Left ventricle myocardium superior (tissue), 1 donor: ENCODE data around the gene CYTH1. TPM values are rescaled to one million over a fixed set of nuclear protein-coding genes. Genes with fewer than 3 reads are reported as not detected.

Experiments
- ATAC-seq: fragments of 200-7000 bp; cut with Tn5 transposase; one replicate; pipeline ENCODE4 v1.9.1; 2020; ENCODE audit warnings: mild to moderate bottlenecking, moderate library complexity
- DNase-seq: peaks from one replicate; pipeline ENCODE4 v3.0.0-alpha.2; 2020
- intact Hi-C: fragments of 100-400 bp; cut with micrococcal nuclease; formaldehyde crosslinking; loops from one replicate; pipeline ENCODE4 v1.11.0; 2022
- total RNA-seq: library from RNA; stranded (reverse); fragmentation: NEBNext Ultra II Directional; extraction: Animal tissue kit (Norgen Biotek cat#: 25700); gene quantifications from one replicate; pipeline ENCODE4 v1.2.1, GENCODE V29; 2021
- donor health status: DM: no; HTN: yes; CAD: no; lungs with severe emphysema.

Gene CYTH1
- total RNA-seq, 1 donor from 2014 or later: 38.0 TPM

DNA sequence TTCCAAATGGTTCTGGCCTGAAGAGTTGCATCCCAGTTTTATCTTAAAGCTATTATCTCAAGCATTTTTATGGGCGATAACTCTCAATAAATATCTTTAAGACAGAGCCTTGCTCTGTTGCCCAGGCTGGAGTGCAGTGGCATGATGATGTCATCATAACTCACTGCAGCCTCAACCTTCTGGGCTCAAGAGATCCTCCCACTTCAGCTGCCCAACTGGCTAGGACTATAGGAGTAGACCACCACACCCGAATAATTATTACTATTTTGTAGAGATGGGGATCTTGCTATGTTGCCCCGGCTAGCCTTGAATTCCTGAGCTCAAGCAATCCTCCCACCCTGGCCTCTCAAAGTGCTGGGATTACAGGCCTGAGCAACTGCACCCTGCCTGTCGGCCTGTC is 26.1 kb upstream of the CYTH1 start:
- DNase-seq (no peak), ATAC-seq (no peak)
- intact Hi-C loops: no loop called here

DNA sequence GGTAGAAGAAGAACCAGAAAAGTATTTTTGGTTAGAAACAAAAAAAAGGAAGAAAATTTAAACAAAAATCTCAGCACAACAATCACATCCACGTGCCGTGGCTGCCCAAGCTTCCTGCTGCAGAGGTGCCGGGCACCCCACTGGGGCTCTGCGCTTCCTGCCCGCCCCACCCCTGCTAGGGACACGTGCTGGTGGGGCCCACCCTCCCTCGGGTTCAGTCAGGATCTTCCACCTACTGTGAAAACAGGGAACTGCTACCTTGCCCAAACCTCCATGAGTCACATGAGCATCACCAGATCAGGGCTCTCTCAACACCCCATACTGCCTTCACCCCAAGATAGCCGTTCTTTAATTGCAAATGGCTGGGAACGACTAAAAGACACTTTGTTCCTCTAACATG is 24.4 kb upstream of the CYTH1 start:
- intact Hi-C loops: no loop called here

DNA sequence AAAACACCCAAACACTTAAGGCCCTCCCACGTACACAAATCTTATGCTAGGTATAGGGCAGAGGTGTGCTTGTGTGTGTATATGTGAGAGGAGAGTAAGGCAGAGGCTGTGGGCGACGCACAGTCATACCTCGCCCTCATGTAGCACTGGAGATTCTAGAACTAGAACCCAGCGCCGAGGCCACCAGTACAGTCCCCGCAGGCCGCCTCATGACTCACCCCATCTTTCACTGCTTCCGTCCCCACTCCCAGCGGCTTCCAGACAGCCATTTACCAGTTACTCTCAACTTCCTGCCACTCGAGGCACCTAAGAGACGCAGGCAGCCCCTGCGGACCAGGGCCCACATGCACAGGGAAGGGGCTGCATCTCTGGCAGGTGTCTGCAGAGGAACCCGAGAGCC is 23.2 kb upstream of the CYTH1 start:
- DNase-seq (peak; percentile 21), ATAC-seq (no peak)
- intact Hi-C loops: no loop called here

More for the DNA sequence above, 24.4 kb upstream of the CYTH1 start:
- peak; percentile 46 for DNase-seq
- peak; percentile 20 for ATAC-seq

DNA sequence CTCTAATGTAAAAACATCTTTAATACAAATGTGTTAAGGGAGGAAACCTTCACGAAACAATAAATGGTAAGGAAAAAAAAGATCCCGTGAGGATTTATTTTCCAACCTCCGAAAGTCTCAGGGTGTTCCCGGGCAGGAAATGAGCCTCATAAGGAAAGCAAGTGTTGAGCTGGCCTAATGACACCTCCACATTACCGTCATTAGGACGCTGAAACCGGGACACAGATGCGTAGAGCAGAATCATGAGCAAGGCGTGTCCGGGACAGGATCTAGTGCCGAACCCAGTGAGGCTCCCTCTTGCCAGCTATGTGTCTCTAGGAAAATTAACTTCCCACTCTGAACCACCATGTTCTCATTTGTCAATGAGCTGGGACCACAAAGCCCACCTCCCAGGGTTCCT is 22.7 kb upstream of the CYTH1 start:
- no peak for DNase-seq
- intact Hi-C loops: no loop called here

DNA sequence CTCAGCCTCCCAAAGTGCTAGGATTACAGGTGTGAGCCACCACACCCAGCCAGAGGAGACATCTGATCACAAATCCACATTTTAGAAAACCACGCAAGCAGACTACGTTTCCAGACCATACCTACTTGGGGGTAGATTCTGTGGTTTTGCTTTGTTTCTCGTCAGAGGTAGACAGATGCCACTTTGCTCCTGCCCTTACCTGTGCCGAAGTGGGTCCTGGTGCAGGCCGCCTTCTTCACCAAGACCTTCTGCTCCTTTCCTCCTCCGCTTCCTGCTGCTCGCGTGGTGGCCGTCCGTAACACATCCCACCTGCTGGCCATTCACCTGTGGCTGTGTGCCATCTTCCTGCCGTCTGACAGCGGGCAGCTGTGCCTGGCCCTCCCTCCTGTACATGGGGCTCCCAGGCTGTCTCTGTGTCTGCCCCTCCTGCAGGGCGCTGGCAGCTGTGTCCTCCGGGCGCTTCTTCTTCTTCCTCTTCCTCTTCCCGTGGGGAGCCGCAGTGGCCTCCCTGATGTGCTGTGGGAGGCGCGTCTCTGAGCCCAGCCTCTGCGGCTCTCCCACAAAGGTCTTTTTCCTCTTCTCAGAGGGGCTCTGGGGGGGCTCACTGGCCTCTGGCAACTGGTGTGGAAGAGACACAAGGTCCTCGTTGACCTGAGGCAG is 21.2 kb upstream of the CYTH1 start:
- intact Hi-C loops: no loop called here
- ATAC-seq (peak; percentile 21), DNase-seq (peak; percentile 54)

More for the DNA sequence above, 22.7 kb upstream of the CYTH1 start:
- ATAC-seq: peak; percentile 53

DNA sequence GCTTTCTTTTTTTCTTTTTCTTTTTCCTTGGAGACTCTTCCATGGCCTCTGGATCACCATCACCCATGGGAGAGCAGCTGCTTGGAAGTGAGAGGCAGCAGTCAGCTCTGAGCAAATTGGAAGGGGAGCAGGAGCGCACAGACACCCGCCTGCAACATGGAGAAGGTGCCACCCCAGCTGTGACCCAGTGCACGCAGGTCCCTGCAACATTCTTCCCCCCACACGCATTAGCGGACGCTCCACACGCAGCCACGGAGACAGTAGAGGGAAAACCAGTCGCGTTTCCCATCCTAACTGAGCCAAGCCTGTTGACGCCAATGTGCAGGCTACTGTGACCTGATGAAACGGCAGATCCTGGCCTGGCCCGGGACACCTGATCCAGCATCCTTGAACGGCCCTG is 20.4 kb upstream of the CYTH1 start:
- intact Hi-C loops: no loop called here
- peak; percentile 16 for DNase-seq
- ATAC-seq: no peak

DNA sequence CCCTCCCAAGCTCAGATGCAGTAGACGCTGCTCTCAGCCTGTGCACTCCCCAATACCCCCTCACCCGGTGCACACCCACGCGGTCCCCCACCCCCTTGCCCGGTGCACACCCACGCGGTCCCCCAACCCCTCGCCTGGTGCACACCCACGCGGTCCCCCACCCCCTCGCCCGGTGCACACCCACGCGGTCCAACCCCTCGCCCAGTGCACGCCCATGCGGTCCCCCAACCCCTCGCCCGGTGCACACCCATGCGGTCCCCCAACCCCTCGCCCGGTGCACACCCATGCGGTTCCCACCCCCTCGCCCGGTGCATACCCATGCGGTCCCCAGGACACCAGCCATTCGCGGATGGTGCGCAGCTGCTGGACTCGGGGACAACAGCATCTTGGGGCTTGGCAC is 19.9 kb upstream of the CYTH1 start:
- DNase-seq (peak; percentile 26), ATAC-seq (no peak)
- intact Hi-C loops: no loop called here

DNA sequence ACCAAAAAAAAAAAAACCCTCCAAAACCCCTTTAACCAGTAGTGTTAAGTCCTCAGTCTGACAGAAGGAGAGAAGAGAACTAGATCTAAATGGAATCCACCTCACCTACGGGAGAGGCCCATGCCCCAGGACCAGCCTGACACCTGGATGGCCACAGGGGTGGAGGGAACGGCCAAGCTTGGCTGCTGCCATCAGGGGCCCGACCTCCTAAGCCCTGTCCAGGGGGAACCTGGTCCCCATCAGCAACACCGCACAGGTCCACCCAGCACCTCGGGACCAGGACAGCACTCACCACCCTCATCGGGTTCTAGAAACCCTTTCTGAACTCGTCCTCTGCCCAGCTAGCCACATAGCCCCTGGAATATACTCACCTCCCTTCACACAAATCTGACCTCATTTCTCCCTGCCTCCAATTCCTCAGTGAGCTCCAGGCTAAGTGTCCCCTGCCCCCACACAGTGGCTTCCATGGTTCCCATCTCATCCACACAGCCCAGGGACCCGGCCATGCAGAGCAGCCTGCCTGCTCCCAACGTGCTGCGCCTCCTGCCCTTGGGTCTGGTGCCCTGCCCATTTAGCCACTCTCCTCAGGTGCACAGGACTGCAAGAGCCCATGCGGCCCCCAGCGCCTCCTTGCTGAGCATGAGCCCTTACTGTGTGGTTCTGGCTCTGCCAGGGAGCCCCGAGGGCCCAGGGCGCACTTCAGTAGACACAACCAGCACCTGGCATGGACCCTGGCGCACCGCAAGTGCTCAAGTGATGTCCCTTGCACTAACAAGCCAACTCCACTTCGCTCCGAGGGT is 18.3 kb upstream of the CYTH1 start:
- ATAC-seq: no peak
- DNase-seq: peak; percentile 17
- intact Hi-C loops: no loop called here

DNA sequence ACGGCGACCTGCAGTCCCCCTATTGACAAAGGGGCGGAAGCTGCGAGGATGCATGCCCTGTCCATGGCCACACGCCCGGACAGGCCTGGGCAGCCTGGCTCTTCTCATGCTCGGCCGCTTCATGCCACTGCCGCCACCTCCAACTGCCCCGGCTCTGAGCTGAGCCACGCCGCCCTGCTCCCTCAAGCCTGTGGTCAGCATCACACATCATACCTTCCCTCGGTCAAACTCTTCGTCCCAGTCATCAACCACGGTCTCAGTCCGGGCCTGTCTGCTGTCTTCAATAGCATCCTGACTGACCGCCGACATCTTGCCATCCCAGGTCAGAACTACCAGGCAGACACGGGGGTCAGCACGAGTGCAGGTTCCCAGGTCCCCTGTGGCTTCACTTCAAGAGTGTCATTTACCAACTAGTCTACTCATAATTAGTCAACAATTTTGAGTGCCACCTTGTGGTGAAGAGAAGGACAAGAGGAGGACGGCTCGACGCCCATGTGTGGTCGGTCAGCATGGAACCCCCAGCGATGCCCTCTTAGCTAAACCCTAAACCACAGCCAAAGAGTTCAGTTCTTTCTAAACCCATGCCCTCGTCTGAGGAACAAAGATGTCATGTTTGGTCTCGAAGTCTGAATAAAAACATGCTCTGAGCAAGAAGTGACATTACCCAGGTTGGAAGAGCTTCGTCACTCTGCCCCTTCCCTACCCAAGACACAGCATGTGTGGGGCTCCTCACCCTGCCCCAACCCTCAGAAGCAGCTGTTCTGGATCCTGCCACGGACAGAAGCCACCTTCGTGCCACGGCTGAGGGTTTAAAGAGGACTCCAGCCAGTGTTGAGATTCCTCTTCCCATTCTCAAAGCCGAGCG is 16.9 kb upstream of the CYTH1 start:
- peak; percentile 32 for ATAC-seq
- intact Hi-C loops: no loop called here
- DNase-seq: peak; percentile 32

DNA sequence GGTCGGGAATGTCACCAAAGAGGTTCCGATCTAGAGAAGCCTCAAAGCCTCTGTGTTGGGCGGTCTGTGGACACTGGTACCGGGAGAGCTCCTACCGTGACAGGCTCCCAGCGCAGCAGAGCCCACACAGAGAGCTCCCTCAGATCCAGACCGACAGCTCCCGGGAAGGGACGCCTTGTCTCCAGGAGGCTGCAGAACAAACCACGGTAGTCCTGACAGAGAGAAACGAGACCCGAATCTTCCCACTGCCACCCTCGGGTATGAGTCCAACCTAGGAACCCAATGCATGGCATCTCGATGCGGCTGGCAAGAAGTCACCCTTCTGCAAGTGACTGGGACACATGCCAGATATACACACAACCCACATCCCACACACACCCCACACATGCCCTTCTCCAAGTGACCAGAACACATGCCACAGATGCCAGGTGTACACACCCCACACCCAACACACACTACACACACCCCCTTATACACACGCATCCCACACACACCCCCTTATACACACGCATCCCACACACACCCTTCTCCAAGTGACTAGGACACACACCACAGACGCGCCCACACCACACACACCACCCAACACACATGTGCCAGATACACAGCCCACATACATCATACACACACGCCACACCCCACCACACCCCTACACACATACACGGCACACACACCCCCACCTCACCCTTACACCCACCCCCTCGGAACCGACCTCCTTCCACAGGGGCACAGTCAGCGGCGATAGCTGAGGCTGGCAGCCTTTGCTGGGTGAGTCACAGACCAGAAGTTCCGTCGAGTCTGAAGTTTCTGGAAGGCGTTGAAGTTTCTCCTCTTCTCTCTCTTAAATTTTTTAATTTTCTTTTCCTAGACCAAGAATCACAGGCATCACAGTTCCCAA is 15.9 kb upstream of the CYTH1 start:
- intact Hi-C loops: no loop called here
- DNase-seq: peak; percentile 17
- ATAC-seq: no peak

DNA sequence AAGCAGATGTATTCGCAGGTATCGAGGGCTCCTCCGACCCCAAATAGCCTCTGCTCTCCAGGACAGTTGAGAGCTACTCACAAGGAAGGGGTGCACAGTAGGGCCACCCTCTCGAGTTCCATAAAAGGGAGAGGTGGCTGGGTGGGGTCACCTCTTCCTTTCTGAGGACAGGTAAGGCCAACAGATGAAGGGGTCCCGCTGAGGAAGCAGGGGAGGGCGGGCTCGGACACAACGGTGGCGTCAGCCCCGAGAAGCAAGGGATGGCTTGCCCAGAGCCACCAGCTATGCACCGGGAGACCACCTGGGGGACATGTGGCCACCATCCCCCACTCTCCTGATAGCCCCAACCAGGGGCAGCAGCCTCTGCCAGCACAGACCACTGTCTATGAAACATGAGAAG is 15.1 kb upstream of the CYTH1 start:
- DNase-seq (peak; percentile 21), ATAC-seq (no peak)
- intact Hi-C loops: no loop called here

DNA sequence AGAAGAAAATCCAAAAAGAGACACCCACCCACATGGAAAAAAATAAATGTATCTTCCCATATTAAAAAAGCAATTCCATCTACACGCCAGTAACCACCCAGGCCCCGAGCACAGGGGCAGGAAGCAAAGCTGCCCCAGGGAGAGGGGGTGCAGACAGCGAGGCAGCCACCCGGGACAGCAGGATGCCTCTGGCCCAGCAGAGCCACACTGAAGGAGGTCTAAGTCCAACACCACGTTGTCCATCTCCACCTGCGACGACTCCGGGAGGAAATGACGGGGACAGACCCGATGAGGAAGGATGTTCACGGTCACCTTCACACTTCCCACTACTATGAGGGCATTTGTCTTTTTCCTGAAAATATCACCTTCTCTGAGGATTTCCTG is 14.4 kb upstream of the CYTH1 start:
- ATAC-seq (no peak), DNase-seq (no peak)
- intact Hi-C loops: no loop called here

DNA sequence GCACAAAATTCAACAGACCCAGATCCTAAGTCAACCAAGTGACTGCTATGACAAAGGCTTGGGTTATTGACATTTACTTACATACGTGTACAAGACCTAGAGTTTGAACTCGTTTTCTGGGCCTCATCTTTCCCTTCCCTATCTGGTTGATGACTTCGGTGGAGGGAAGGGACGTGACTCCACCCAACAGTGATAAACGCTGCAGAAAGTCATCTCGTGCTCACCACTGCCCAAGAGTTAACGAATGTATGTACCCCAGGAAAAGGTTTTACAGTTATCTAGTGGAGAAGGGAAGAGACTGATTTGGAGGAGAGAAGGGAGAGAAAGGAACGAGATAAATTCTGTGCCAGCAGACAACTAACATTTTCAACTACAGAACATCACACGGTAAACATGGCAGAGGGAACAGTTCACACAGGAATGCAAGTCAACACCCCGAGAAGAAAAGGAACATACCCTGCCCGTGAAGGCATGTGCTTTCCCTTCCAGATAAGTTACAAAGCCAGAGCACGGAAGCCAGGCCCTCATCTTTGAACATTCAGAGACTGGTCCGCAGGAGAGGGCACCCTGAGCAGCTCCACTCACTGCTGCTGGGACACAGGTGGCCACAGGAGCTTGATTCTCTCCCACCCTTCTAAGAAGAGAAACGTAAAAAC is 13.9 kb upstream of the CYTH1 start:
- intact Hi-C loops: no loop called here

DNA sequence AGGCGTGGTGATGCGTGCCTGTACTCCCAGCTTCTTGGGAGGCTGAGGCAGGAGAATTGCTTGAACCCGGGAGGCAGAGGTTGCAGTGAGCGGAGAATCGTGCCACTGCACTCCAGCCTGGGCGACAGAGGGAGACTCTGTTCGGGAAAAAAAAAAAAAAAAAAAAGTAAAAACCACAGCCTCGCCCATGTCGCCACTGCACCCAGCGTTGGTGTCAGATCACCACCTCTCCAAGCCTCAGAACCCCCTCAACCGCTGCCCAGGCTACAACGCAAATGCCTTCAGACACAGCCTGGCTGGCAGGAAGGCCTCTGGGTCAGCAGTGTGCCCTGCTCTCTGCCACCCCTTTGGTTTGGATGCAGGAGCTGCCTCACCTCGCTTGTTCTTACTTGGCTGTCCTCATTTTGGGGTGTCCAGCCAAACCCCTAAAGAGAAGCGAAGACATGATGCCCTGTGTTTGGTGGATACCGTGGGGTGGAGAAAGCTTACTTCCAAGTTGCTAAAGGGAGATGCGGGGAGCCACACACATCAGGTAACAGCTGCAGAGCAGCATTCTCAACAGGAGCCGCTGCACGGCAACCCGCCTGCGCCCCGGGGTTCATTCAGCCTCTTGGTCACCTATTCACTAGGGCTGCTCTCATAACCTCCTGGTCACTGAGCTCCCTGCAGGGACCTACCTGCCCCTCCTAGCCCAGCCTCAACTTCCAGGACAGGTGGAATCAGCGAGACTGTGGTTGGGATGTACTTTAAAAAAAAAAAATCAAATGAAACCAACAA is 13.0 kb upstream of the CYTH1 start:
- DNase-seq (no peak), ATAC-seq (no peak)
- intact Hi-C loops: no loop called here

More for the DNA sequence above, 13.9 kb upstream of the CYTH1 start:
- DNase-seq (no peak), ATAC-seq (peak; percentile 78)

DNA sequence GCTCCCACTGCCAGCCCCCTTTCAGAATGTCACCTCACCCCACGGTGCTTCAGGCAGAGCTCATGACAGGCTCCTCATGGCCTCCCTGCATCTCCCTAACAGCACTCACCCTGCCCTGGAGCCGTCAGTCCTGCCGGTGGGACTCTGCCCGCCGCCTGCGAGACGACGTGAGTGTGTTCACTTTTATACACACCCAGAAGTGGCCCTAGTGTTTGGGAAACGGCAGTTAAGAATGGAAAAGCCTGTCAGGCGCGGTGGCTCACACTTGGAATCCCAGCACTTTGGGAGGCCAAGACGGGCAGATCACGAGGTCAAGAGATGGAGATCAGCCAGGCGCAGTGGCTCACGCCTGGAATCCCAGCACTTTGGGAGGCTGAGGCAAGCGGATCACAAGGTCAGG is 12.3 kb upstream of the CYTH1 start:
- no peak for ATAC-seq
- DNase-seq: no peak

DNA sequence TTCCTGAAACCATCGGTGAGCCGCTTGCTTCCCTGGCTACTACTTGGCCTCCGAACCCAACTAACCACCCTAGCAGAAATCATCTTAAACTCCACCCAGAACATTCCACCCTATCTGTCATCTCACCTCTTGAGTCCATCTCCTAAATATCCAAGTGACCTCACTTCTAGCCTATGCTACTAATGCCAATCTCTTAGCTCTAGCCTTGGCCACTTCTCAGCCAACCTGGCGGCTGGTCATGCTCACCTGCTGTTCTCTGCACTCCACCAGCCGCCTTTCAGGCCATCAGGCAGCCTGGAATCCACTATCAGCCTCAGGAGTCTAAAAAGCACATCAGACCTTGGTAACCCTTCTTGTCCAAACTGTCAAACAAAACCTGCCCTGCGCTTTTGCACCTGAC is 11.9 kb upstream of the CYTH1 start:
- DNase-seq (no peak), ATAC-seq (no peak)
- intact Hi-C loops: no loop called here

More for the DNA sequence above, 12.3 kb upstream of the CYTH1 start:
- intact Hi-C loops: no loop called here

DNA sequence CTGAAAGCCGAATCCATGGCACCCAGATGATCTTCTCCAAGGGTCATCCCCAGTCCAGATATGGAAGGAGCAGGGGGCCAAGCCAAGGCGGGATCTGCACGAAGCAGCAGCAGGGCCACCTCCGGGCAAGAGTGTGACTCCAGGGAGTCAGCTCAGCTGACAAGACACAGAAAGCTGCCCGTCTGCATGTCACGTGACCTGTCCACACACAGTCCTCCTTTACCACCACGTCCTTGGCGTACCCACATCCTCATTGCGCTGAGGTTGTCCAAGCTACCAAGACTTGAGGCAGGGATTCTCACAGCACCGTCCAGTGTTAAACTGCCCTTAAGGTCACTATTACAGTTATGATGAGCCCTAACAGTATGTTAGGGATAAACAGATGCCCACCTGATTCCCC is 11.3 kb upstream of the CYTH1 start:
- intact Hi-C loops: no loop called here
- DNase-seq: no peak
- ATAC-seq: no peak
